ENCODE measurements around the gene CARMIL1.

CARMIL1 gene

GRCh38 chr6:25306379-25306778, 27.2 kb downstream of the CARMIL1 start:
- in situ Hi-C loops (cut with HindIII; ENCODE audit: low sequenced_read_pairs) = no loop called here

GRCh38 chr6:25307805-25308494, 28.8 kb downstream of the CARMIL1 start:
- in situ Hi-C loops (cut with HindIII; ENCODE audit: low sequenced_read_pairs) = no loop called here

DNA sequence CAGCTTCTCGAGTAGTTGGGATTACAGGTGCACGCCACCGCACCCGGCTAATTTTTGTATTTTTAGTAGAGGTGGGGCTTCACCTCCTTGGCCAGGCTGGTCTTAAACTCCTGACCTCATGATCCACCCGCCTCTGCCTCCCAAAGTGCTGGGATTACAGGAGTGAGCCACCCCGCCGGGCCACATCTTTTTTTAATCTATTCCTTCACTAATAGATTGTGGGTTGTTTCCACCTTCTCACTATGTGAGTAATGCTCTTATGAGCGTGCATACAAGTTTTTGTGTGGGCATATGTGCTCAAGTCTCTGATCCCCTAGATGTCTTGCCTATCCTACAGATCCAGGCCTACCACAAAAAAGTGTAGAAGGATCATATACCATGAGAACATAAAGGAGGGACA, 30.7 kb downstream of the CARMIL1 start:
- in situ Hi-C loops (cut with HindIII; ENCODE audit: low sequenced_read_pairs) = no loop called here

DNA sequence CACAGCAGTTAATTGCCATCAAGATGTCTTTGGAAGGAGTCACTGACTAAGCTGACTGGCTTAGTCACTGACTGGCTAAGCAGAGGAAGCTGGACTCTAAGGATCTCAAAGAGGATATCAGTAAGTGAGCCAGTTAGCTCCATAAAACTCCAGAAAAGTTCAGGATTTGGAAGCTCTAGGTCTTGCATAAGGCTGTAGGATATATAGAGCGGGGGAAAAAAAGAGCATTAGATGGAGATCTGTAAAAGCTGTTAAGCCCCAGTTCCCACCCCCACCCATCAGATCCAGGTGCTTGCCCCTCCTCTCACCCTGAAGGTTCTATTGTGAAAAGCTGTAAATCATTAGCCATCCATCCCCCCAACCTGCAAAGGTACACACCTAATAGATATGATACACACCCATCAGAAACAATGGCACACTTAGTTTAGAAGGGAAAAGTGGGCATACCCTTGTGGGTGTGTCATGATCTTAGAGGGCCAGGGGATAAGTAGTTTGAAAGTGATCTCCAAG, 32.2 kb downstream of the CARMIL1 start:
- in situ Hi-C loops (cut with HindIII; ENCODE audit: low sequenced_read_pairs) = no loop called here

DNA sequence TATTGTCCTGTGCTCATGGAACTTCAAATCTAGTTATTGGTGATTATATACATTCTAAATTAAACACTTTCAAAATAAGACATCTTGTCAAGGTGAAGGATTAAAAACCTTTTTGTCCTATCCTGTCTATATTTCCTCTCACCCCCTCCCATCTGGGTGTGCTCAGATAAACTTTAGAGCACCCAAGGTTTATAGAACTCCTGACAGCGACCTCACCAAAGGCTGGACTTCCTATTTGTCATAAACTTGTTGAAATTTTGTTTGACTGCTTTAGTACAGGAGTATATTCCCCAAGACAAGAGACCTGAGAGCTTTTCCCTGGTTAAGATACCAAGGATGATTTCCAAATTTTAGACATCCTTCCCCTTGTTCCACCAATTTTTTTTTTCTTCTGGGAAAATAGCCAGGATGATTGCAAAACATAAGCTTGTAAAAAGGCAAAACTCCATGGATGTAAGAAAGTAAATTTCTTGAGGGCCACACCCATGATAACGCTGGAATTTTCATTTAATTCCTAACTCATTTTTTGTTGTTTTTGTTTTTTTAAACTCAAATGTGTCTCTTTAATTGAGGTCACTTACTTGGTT, 33.0 kb downstream of the CARMIL1 start:
- in situ Hi-C loops (cut with HindIII; ENCODE audit: low sequenced_read_pairs) = no loop called here

DNA sequence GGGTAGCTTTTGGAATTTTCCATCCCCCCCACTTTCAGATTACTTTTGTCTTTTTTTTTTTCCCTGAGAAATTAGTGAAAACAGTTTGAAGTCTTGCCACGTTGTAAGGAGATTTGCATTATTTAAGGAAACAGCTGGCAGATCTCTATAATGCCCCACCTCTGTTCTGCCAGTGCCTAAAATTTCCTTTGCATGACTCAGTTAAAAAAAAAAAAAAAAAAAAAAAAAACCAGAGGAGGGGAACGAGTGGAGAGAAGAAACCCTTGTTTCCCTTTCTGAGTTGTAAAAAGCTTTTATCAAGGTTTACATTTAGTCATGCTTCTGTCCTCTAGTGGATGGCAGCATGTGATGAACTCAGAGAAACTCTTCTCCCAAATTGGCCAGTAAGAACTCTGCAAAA, 33.5 kb downstream of the CARMIL1 start:
- in situ Hi-C loops (cut with HindIII; ENCODE audit: low sequenced_read_pairs) = no loop called here

DNA sequence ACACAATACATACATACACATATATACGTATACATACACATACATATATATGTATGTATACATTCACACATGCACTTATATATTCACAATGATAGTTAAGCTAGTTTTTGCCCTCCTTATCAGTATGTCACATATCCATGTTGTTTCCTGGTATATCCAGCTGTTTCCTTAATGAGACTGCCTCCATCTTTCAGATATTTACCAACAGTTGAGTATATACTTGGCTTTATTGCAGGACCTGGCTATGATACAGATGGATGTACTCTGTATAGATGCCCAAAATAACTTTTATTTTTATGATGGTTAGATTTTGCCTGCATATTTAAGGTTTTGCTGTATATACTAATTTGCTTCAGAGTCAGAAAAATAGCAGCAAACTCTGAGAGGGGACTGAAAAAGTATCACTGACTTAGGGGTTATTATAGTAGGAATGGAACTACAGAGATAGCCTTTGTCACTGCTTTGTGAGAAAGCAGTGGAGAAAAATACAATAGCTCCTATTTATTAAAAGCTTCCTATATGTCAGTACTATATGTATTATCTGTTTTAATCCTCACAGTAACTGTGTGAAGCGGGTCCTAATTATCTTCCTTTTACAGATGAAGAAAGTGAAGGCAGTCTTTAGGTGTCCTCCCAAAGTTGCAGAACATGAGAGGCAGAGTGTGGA, 35.5 kb downstream of the CARMIL1 start:
- in situ Hi-C loops (cut with HindIII; ENCODE audit: low sequenced_read_pairs) = no loop called here

DNA sequence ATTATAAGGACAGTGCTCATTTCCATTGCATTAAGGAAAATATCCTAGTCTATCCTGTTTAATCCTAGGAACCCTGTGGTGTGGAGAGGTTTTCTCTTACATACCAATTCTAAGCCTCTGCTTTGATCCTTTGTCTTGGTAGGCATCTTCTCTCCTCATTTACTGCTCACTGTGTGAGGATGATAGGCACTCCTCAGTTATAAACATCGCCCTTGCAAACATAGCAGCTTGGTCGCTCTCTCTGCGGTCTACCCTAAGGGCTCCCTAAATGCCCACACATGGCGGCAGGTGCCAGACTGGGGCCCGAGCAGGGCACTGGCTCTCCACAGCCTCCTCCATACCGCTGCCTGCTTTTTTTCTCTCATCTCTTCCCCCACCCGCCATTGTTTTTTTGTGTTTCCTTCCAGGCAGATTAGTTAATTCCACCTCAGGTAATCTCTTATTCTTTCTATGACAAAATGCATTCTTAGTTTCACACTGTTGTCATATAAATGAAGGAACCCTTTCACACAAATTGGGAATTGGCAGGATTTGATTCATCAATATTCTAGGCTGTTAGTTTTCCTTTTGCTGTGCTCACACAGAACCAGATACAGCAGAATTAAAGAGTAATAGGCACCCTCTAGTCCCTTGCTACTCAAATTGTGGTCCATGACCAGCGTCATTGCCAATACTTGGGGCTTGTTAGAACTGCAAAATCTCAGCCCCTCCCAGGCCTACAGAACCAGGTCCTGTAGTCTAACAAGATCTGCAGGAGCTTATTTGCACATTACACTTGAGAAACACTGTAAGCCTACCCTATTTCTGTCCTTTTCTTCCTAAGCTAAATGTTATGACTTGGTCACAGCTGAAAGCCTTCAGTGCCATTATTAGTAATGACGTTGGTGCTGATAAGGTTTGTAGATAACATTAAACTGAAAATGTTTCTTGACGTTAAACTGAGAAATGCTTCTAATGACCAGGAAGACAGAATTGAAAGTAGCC, 36.3 kb downstream of the CARMIL1 start:
- in situ Hi-C loops (cut with HindIII; ENCODE audit: low sequenced_read_pairs) = no loop called here

- in situ Hi-C loops (cut with HindIII; ENCODE audit: low sequenced_read_pairs) = no loop called here
These were observed 37.5 kb downstream of the CARMIL1 start for GRCh38 chr6:25316626-25317025.

- in situ Hi-C loops (cut with HindIII; ENCODE audit: low sequenced_read_pairs) = no loop called here
These were observed 39.4 kb downstream of the CARMIL1 start for GRCh38 chr6:25318589-25318988.

DNA sequence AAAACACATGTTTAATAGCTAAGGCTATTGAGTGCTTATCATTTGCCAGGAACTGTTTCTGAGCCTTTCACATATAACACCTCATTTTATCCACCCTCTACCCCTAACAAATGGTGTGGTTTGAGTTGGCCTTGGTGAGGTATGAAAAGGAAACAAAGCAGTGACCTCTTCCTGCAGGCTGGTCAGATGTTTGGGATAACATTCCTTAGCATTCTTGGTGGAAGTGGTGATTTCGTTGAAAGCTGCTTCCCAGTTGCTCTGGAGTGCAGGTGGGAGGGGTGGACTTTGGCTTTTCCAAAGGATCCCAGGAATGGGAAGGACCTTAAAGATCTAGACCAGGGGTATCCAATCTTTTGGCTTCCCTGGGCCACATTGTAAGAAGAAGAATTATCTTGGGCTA, 41.3 kb downstream of the CARMIL1 start:
- in situ Hi-C loops (cut with HindIII; ENCODE audit: low sequenced_read_pairs) = no loop called here

DNA sequence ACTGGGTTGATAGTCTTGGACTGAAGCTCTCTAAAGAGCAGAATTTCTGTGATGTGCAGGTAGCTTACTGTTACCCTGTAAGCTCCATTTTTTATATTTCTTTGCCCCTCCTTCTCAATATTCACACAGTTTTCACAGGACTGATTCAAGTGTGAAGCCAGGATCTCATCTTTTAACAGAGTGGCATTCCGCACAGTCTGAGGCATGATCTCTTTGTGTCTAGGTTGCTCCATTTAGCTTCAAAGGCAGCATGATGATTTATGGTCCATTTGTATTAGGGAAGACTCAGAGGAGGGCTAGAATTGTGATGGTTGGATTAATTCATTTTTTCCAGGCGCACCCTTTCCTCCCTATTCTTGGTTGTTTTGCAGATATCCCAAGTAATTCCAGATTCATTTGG, 43.5 kb downstream of the CARMIL1 start:
- in situ Hi-C loops (cut with HindIII; ENCODE audit: low sequenced_read_pairs) = no loop called here

GRCh38 chr6:25324066-25324762, 45.0 kb downstream of the CARMIL1 start:
- in situ Hi-C loops (cut with HindIII; ENCODE audit: low sequenced_read_pairs) = no loop called here

DNA sequence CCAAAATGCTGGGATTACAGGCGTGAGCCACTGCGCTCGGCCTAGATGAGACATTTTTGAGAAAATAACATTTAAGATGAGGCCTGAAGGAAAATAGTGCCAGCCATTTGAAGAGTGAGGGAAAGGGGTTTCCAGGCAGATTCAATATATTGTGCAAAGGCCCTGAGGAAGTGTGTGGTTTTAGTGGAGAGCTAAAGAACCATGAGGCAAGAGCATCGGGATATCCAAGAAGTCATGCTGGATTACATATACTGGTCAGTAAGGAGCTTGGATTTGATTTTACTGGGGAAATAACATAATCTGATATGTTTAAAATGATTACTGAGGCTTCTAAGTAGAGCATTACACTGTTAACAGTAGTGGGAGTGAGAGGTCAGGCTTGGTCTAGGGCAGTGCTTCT, 47.0 kb downstream of the CARMIL1 start:
- in situ Hi-C loops (cut with HindIII; ENCODE audit: low sequenced_read_pairs) = no loop called here

GRCh38 chr6:25326960-25327359, 47.8 kb downstream of the CARMIL1 start:
- in situ Hi-C loops (cut with HindIII; ENCODE audit: low sequenced_read_pairs) = no loop called here

- in situ Hi-C loops (cut with HindIII; ENCODE audit: low sequenced_read_pairs) = no loop called here
These were observed 48.3 kb downstream of the CARMIL1 start for GRCh38 chr6:25327432-25327831.

- in situ Hi-C loops (cut with HindIII; ENCODE audit: low sequenced_read_pairs) = no loop called here
These were observed 50.1 kb downstream of the CARMIL1 start for GRCh38 chr6:25329161-25329817.

GRCh38 chr6:25329982-25330381, 50.8 kb downstream of the CARMIL1 start:
- in situ Hi-C loops (cut with HindIII; ENCODE audit: low sequenced_read_pairs) = no loop called here

GRCh38 chr6:25330796-25331685, 51.9 kb downstream of the CARMIL1 start:
- in situ Hi-C loops (cut with HindIII; ENCODE audit: low sequenced_read_pairs) = no loop called here

All from endothelial cell of hepatic sinusoid (primary cell).